Muscle of leg (tissue), 11 donors: Measurements from ENCODE around the gene GPC6. TPM values are rescaled to one million over a fixed set of nuclear protein-coding genes. Genes with fewer than 3 reads are reported as not detected.

Experiments used
- DNase-seq: peaks from one replicate; pipeline ENCODE4 v3.0.0; 2013
- H3K27ac ChIP-seq: one replicate; pipeline ENCODE4 v1.5.1; 2013; ENCODE audit warnings: mild to moderate bottlenecking, low read length, control low read depth
- H3K27me3 ChIP-seq: one replicate; pipeline ENCODE4 v1.6.1; 2013; ENCODE audit warnings: low read length; ENCODE audit not compliant: control insufficient read depth, insufficient read depth
- H3K36me3 ChIP-seq: one replicate; pipeline ENCODE4 v1.6.1; 2013; ENCODE audit warnings: low read length; ENCODE audit not compliant: control insufficient read depth, insufficient read depth
- H3K4me1 ChIP-seq: one replicate; pipeline ENCODE4 v1.6.1; 2013; ENCODE audit warnings: low read length; ENCODE audit not compliant: control insufficient read depth, insufficient read depth
- H3K4me3 ChIP-seq: one replicate; pipeline ENCODE4 v1.5.1; 2013; ENCODE audit warnings: low read length, control low read depth
- H3K9me3 ChIP-seq: replicated peaks from 2 replicates; pipeline ENCODE4 v1.6.1; 2013; ENCODE audit warnings: low read depth, low read length; ENCODE audit not compliant: control insufficient read depth
- WGBS: methylation state at CpG from one replicate; pipeline ENCODE4 v1.1.5; 2013; ENCODE audit warnings: missing lambda C conversion rate; ENCODE audit not compliant: insufficient coverage; 5-methylcytosine and 5-hydroxymethylcytosine counted together
- polyA plus RNA-seq, 8 donors: library from polyadenylated mRNA; unstranded; fragments of 120-200 nt; gene quantifications; one replicate each; pipeline versions ENCODE4 v1.2.1 to v1.2.3, GENCODE V29; 2013; ENCODE audit warnings: inconsistent platforms in 1 of 8, low replicate concordance in 1 of 8; ENCODE audit not compliant: insufficient read length in 8 of 8, insufficient read depth in 1 of 8
- total RNA-seq: library from RNA; stranded (reverse); fragments of 120-200 nt; gene quantifications from one replicate; pipeline ENCODE4 v1.2.4, GENCODE V29; 2013

The GPC6 gene
- total and polyA plus RNA-seq, 9 donors: 5.6 to 20.0 (median 9.9) TPM

GRCh38 chr13:93264876-93265275 is 38.3 kb downstream of the GPC6 start:
- no peak overlapping the region for H3K4me3 ChIP-seq
- no peaks in the 10 kb centered on the region for H3K9me3 ChIP-seq
- no peaks in the 10 kb centered on the region for H3K4me1 ChIP-seq
- DNase-seq: no peak
- no peak overlapping the region for H3K27ac ChIP-seq
- no CpG with 5 or more reads among the region's 2 CpGs for WGBS
- H3K27me3 ChIP-seq: no peaks in the 10 kb centered on the region
- no peaks in the 10 kb centered on the region for H3K36me3 ChIP-seq

GRCh38 chr13:93265800-93266199 is 39.2 kb downstream of the GPC6 start:
- no peaks in the 10 kb centered on the region for H3K9me3 ChIP-seq
- no peaks in the 10 kb centered on the region for H3K36me3 ChIP-seq
- H3K27ac ChIP-seq: no peak overlapping the region
- 90% methylated on average over 2 of the region's 5 CpGs for WGBS
- no peaks in the 10 kb centered on the region for H3K27me3 ChIP-seq
- H3K4me3 ChIP-seq: no peak overlapping the region
- no peaks in the 10 kb centered on the region for H3K4me1 ChIP-seq
- DNase-seq: no peak

GRCh38 chr13:93266681-93267080 is 40.1 kb downstream of the GPC6 start:
- H3K4me3 ChIP-seq: no peak overlapping the region
- no peaks in the 10 kb centered on the region for H3K27me3 ChIP-seq
- no CpG with 5 or more reads among the region's 1 CpG for WGBS
- no peak for DNase-seq
- no peaks in the 10 kb centered on the region for H3K4me1 ChIP-seq
- H3K36me3 ChIP-seq: no peaks in the 10 kb centered on the region
- no peaks in the 10 kb centered on the region for H3K9me3 ChIP-seq
- no peak overlapping the region for H3K27ac ChIP-seq

GRCh38 chr13:93268327-93269028 is 41.9 kb downstream of the GPC6 start:
- Histone ChIP-seq H3K36me3 (no peaks in the 10 kb centered on the region), H3K4me1 (no peaks in the 10 kb centered on the region), H3K9me3 (no peaks in the 10 kb centered on the region), H3K4me3 (no peak overlapping the region), H3K27me3 (no peaks in the 10 kb centered on the region), H3K27ac (no peak overlapping the region)
- WGBS: no CpG with 5 or more reads among the region's 7 CpGs
- DNase-seq: no peak

GRCh38 chr13:93270769-93271742 is 44.4 kb downstream of the GPC6 start:
- no CpG with 5 or more reads among the region's 5 CpGs for WGBS

GRCh38 chr13:93279982-93280381 is 53.4 kb downstream of the GPC6 start:
- Histone ChIP-seq H3K9me3 (no peaks in the 10 kb centered on the region), H3K4me3 (no peak overlapping the region), H3K36me3 (no peaks in the 10 kb centered on the region), H3K4me1 (no peaks in the 10 kb centered on the region), H3K27me3 (no peaks in the 10 kb centered on the region), H3K27ac (no peak overlapping the region)
- no peak for DNase-seq
- no CpG with 5 or more reads among the region's 1 CpG for WGBS

More at GRCh38 chr13:93270769-93271742, 44.4 kb downstream of the GPC6 start:
- H3K36me3 ChIP-seq: no peaks in the 10 kb centered on the region
- H3K4me1 ChIP-seq: no peaks in the 10 kb centered on the region
- DNase-seq: peak; percentile 2
- no peak overlapping the region for H3K4me3 ChIP-seq
- H3K27ac ChIP-seq: no peak overlapping the region
- no peaks in the 10 kb centered on the region for H3K27me3 ChIP-seq
- no peaks in the 10 kb centered on the region for H3K9me3 ChIP-seq

- Histone ChIP-seq H3K4me3 (no peak overlapping the region), H3K9me3 (no peaks in the 10 kb centered on the region), H3K4me1 (no peaks in the 10 kb centered on the region), H3K36me3 (no peaks in the 10 kb centered on the region), H3K27ac (no peak overlapping the region), H3K27me3 (no peaks in the 10 kb centered on the region)
- DNase-seq: no peak
- 83% methylated on average over 7 of the region's 8 CpGs for WGBS
Measured at GRCh38 chr13:93280688-93281087, 54.1 kb downstream of the GPC6 start.

GRCh38 chr13:93283255-93283654 is 56.6 kb downstream of the GPC6 start:
- Histone ChIP-seq H3K4me3 (no peak overlapping the region), H3K27me3 (no peaks in the 10 kb centered on the region), H3K9me3 (no peaks in the 10 kb centered on the region), H3K36me3 (no peaks in the 10 kb centered on the region), H3K27ac (no peak overlapping the region), H3K4me1 (no peaks in the 10 kb centered on the region)
- DNase-seq: no peak
- WGBS: 79% methylated on average over 2 of the region's 4 CpGs

GRCh38 chr13:93284064-93284463 is 57.5 kb downstream of the GPC6 start:
- no peak overlapping the region for H3K4me3 ChIP-seq
- no peaks in the 10 kb centered on the region for H3K9me3 ChIP-seq
- H3K27me3 ChIP-seq: no peaks in the 10 kb centered on the region
- no peaks in the 10 kb centered on the region for H3K36me3 ChIP-seq
- H3K4me1 ChIP-seq: no peaks in the 10 kb centered on the region
- no peak for DNase-seq
- no CpG with 5 or more reads among the region's 1 CpG for WGBS
- no peak overlapping the region for H3K27ac ChIP-seq

- Histone ChIP-seq H3K27me3 (no peaks in the 10 kb centered on the region), H3K9me3 (no peaks in the 10 kb centered on the region), H3K36me3 (no peaks in the 10 kb centered on the region), H3K27ac (no peak overlapping the region), H3K4me3 (no peak overlapping the region), H3K4me1 (no peaks in the 10 kb centered on the region)
- WGBS: 100% methylated on average over 1 of the region's 4 CpGs
- no peak for DNase-seq
Measured at GRCh38 chr13:93286047-93286446, 59.4 kb downstream of the GPC6 start.
